WTC11 (cell line): ENCODE measurements around the gene IGFL4. TPM values are rescaled to one million over a fixed set of nuclear protein-coding genes. Genes with fewer than 3 reads are reported as not detected.

Experiments
- ATAC-seq: fragments of 200-7000 bp; cut with Tn5 transposase; 2 replicates; pipeline ENCODE4 v1.10.0; 2021; ENCODE audit warnings: mild to moderate bottlenecking, moderate library complexity
- CTCF ChIA-PET: fragments of 300-600 bp; sonication (Branson Sonifier 250); formaldehyde crosslinking; loops from one replicate; lab custom pipeline; 2021; ENCODE audit warnings: antibody characterized with exemption; lab: Charles Lee
- POLR2A ChIA-PET: fragments of 350-600 bp; sonication (Branson Sonifier 250); formaldehyde crosslinking; loops from one replicate; lab custom pipeline; 2021; ENCODE audit warnings: antibody characterized with exemption; lab: Charles Lee
- DNase-seq: peaks from one replicate; pipeline ENCODE4 v3.0.0; 2021; ENCODE audit warnings: low spot score
- H3K27ac Mint-ChIP-seq: 2 replicates; pipeline ENCODE4 v1.8.0; 2021; ENCODE audit warnings: mixed read lengths
- H3K27me3 Mint-ChIP-seq: 2 replicates; pipeline ENCODE4 v1.8.0; 2021; ENCODE audit warnings: low read depth, mild to moderate bottlenecking, moderate library complexity, mixed read lengths
- H3K36me3 Mint-ChIP-seq: 2 replicates; pipeline ENCODE4 v1.8.0; 2021; ENCODE audit warnings: mixed read lengths
- H3K4me1 Mint-ChIP-seq: 2 replicates; pipeline ENCODE4 v1.8.0; 2022; ENCODE audit warnings: mixed read lengths
- H3K4me3 Mint-ChIP-seq: 2 replicates; pipeline ENCODE4 v1.8.0; 2021; ENCODE audit warnings: mild to moderate bottlenecking, moderate library complexity, mixed read lengths
- H3K9me3 Mint-ChIP-seq: 2 replicates; pipeline ENCODE4 v1.8.0; 2021; ENCODE audit warnings: mixed read lengths
- ATF1 ChIP-seq: sonication (generic); formaldehyde crosslinking; IDR thresholded peaks from 2 replicates; pipeline ENCODE4 v1.8.1; 2023; ENCODE audit warnings: mild to moderate bottlenecking, moderate library complexity, missing genetic modification reagents
- CREM ChIP-seq: sonication (generic); formaldehyde crosslinking; IDR thresholded peaks from 2 replicates; pipeline ENCODE4 v1.8.1; 2022; ENCODE audit warnings: mild to moderate bottlenecking, missing genetic modification reagents, moderate library complexity
- FOXJ3 ChIP-seq: sonication (generic); formaldehyde crosslinking; IDR thresholded peaks from 2 replicates; pipeline ENCODE4 v1.9.0; 2021; ENCODE audit warnings: missing genetic modification reagents, mild to moderate bottlenecking, borderline replicate concordance
- HMGA2 ChIP-seq: fragments of 250-450 bp; sonication (Bioruptor Pico); IDR thresholded peaks from 2 replicates; pipeline ENCODE4 v1.4.0; 2021; ENCODE audit warnings: mild to moderate bottlenecking, moderate library complexity
- MXD4 ChIP-seq: fragments of 250-450 bp; sonication (Bioruptor Pico); IDR thresholded peaks from 2 replicates; pipeline ENCODE4 v1.8.0; 2021; ENCODE audit warnings: mild to moderate bottlenecking, moderate library complexity, borderline replicate concordance
- NR1H2 ChIP-seq: sonication (generic); formaldehyde crosslinking; IDR thresholded peaks from 2 replicates; pipeline ENCODE4 v1.9.0; 2021; ENCODE audit warnings: mild to moderate bottlenecking, moderate library complexity, missing genetic modification reagents
- RELA ChIP-seq: sonication (generic); formaldehyde crosslinking; IDR thresholded peaks from 2 replicates; pipeline ENCODE4 v1.8.1; 2022; ENCODE audit warnings: missing genetic modification reagents, mild to moderate bottlenecking, borderline replicate concordance
- RORB ChIP-seq: fragments of 250-450 bp; sonication (Bioruptor Pico); IDR thresholded peaks from 2 replicates; pipeline ENCODE4 v1.9.0; 2021; ENCODE audit warnings: mild to moderate bottlenecking
- SMAD4 ChIP-seq: sonication (generic); formaldehyde crosslinking; IDR thresholded peaks from 2 replicates; pipeline ENCODE4 v1.8.0; 2022; ENCODE audit warnings: mild to moderate bottlenecking, missing genetic modification reagents
- SOX15 ChIP-seq: fragments of 250-450 bp; sonication (Bioruptor Pico); IDR thresholded peaks from 2 replicates; pipeline ENCODE4 v1.9.0; 2021; ENCODE audit warnings: mild to moderate bottlenecking
- total RNA-seq: library from RNA; stranded (reverse); gene quantifications from 3 replicates; pipeline ENCODE4 v1.2.3, GENCODE V29; 2021
- TF ChIP-seq, protein P1 (sequence below): sonication (generic); formaldehyde crosslinking; IDR thresholded peaks from 2 replicates; pipeline ENCODE4 v1.8.0; 2022; ENCODE audit warnings: mild to moderate bottlenecking, missing genetic modification reagents
- TF ChIP-seq, protein P2 (sequence below): sonication (generic); formaldehyde crosslinking; IDR thresholded peaks from 2 replicates; pipeline ENCODE4 v1.8.1; 2023; ENCODE audit warnings: mild to moderate bottlenecking, missing genetic modification reagents
- TF ChIP-seq, protein P3 (sequence below): sonication (generic); formaldehyde crosslinking; IDR thresholded peaks from 2 replicates; pipeline ENCODE4 v1.8.1; 2022; ENCODE audit warnings: missing genetic modification reagents, borderline replicate concordance
- TF ChIP-seq, protein P4 (sequence below): sonication (generic); formaldehyde crosslinking; IDR thresholded peaks from 2 replicates; pipeline ENCODE4 v1.8.1; 2023; ENCODE audit warnings: mild to moderate bottlenecking, missing genetic modification reagents, moderate library complexity
- TF ChIP-seq, protein P5 (sequence below): sonication (generic); formaldehyde crosslinking; IDR thresholded peaks from 2 replicates; pipeline ENCODE4 v1.8.0; 2022; ENCODE audit warnings: missing genetic modification reagents
- TF ChIP-seq, protein P6 (sequence below): fragments of 250-450 bp; sonication (Bioruptor Pico); conservative IDR thresholded peaks from 2 replicates; pipeline ENCODE4 v1.9.0; 2021; ENCODE audit warnings: mild to moderate bottlenecking
- TF ChIP-seq, protein P7 (sequence below): sonication (generic); formaldehyde crosslinking; IDR thresholded peaks from 2 replicates; pipeline ENCODE4 v1.8.1; 2022; ENCODE audit warnings: mild to moderate bottlenecking, moderate library complexity, missing genetic modification reagents
- TF ChIP-seq, protein P8 (sequence below): sonication (generic); formaldehyde crosslinking; IDR thresholded peaks from 2 replicates; pipeline ENCODE4 v1.8.1; 2022; ENCODE audit warnings: low read depth, mild to moderate bottlenecking, moderate library complexity, missing genetic modification reagents, borderline replicate concordance
- TF ChIP-seq, protein P9 (sequence below): sonication (generic); formaldehyde crosslinking; IDR thresholded peaks from 2 replicates; pipeline ENCODE4 v1.8.1; 2023; ENCODE audit warnings: mild to moderate bottlenecking, moderate library complexity, missing genetic modification reagents

Gene IGFL4
- total RNA-seq, 1 experiment from 2014 or later, result 0.20 TPM

DNA sequence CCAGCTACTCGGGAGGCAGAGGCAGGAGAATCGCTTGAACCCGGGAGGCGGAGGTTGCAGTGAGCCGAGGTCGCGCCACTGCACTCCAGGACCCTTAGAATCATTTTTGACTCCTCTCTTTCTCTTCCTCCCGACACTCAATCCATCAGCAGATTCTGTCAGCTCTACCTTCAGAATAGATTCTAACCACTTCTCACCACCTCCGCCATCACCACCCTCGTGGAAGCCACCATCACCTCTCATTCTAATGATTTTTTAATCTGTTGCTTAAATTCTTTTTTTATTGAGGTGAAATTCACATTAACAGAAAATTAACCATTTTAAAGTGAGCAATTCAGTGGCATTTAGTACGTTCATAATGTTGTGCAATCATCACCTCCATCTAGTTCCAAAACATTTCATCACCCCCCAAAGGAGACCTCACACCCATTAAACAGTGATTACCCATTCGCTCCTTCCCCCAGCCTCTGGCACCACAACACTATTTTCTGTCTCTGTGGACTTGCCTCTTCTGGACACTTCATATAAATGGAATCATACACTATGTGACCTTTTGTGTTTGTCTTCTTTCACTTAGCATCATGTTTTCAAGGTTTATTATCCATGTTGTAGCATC is 50.6 kb downstream of the IGFL4 start:
- peaks cover 19% of the 10 kb centered on the region for H3K27me3 Mint-ChIP-seq
- no peaks in the 10 kb centered on the region for H3K9me3 Mint-ChIP-seq
- POLR2A ChIA-PET, result no interaction called here
- no peak for DNase-seq
- CTCF ChIA-PET, result interaction anchor here (0.8 kb wide), 1 partner anchor 19 kb away, joined by 3 read pairs; no protein-coding TSS in a partner anchor
- H3K27ac Mint-ChIP-seq, result no peak overlapping the region
- ATAC-seq, result no peak
- H3K4me3 Mint-ChIP-seq, result no peak overlapping the region
- H3K36me3 Mint-ChIP-seq, result no peaks in the 10 kb centered on the region
- no peaks in the 10 kb centered on the region for H3K4me1 Mint-ChIP-seq
- TF ChIP-seq RORB (CRISPR knock-in tag), result no peak
- TF ChIP-seq, protein P1, sequence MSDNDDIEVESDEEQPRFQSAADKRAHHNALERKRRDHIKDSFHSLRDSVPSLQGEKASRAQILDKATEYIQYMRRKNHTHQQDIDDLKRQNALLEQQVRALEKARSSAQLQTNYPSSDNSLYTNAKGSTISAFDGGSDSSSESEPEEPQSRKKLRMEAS (CRISPR knock-in tag), result no peak
- TF ChIP-seq, protein P2, sequence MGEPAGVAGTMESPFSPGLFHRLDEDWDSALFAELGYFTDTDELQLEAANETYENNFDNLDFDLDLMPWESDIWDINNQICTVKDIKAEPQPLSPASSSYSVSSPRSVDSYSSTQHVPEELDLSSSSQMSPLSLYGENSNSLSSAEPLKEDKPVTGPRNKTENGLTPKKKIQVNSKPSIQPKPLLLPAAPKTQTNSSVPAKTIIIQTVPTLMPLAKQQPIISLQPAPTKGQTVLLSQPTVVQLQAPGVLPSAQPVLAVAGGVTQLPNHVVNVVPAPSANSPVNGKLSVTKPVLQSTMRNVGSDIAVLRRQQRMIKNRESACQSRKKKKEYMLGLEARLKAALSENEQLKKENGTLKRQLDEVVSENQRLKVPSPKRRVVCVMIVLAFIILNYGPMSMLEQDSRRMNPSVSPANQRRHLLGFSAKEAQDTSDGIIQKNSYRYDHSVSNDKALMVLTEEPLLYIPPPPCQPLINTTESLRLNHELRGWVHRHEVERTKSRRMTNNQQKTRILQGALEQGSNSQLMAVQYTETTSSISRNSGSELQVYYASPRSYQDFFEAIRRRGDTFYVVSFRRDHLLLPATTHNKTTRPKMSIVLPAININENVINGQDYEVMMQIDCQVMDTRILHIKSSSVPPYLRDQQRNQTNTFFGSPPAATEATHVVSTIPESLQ (CRISPR knock-in tag), result no peak
- TF ChIP-seq, protein P3, sequence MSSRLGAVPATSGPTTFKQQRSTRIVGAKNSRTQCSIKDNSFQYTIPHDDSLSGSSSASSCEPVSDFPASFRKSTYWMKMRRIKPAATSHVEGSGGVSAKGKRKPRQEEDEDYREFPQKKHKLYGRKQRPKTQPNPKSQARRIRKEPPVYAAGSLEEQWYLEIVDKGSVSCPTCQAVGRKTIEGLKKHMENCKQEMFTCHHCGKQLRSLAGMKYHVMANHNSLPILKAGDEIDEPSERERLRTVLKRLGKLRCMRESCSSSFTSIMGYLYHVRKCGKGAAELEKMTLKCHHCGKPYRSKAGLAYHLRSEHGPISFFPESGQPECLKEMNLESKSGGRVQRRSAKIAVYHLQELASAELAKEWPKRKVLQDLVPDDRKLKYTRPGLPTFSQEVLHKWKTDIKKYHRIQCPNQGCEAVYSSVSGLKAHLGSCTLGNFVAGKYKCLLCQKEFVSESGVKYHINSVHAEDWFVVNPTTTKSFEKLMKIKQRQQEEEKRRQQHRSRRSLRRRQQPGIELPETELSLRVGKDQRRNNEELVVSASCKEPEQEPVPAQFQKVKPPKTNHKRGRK (CRISPR knock-in tag), result no peak
- no peak for TF ChIP-seq CREM (CRISPR knock-in tag)
- TF ChIP-seq HMGA2, result no peak
- no peak for TF ChIP-seq SOX15 (CRISPR knock-in tag)
- TF ChIP-seq NR1H2 (CRISPR knock-in tag), result no peak
- TF ChIP-seq, protein P4, sequence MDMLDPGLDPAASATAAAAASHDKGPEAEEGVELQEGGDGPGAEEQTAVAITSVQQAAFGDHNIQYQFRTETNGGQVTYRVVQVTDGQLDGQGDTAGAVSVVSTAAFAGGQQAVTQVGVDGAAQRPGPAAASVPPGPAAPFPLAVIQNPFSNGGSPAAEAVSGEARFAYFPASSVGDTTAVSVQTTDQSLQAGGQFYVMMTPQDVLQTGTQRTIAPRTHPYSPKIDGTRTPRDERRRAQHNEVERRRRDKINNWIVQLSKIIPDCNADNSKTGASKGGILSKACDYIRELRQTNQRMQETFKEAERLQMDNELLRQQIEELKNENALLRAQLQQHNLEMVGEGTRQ (CRISPR knock-in tag), result no peak
- TF ChIP-seq, protein P5, sequence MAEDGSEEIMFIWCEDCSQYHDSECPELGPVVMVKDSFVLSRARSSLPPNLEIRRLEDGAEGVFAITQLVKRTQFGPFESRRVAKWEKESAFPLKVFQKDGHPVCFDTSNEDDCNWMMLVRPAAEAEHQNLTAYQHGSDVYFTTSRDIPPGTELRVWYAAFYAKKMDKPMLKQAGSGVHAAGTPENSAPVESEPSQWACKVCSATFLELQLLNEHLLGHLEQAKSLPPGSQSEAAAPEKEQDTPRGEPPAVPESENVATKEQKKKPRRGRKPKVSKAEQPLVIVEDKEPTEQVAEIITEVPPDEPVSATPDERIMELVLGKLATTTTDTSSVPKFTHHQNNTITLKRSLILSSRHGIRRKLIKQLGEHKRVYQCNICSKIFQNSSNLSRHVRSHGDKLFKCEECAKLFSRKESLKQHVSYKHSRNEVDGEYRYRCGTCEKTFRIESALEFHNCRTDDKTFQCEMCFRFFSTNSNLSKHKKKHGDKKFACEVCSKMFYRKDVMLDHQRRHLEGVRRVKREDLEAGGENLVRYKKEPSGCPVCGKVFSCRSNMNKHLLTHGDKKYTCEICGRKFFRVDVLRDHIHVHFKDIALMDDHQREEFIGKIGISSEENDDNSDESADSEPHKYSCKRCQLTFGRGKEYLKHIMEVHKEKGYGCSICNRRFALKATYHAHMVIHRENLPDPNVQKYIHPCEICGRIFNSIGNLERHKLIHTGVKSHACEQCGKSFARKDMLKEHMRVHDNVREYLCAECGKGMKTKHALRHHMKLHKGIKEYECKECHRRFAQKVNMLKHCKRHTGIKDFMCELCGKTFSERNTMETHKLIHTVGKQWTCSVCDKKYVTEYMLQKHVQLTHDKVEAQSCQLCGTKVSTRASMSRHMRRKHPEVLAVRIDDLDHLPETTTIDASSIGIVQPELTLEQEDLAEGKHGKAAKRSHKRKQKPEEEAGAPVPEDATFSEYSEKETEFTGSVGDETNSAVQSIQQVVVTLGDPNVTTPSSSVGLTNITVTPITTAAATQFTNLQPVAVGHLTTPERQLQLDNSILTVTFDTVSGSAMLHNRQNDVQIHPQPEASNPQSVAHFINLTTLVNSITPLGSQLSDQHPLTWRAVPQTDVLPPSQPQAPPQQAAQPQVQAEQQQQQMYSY (CRISPR knock-in tag), result no peak
- no peak for TF ChIP-seq RELA (CRISPR knock-in tag)
- TF ChIP-seq, protein P6, sequence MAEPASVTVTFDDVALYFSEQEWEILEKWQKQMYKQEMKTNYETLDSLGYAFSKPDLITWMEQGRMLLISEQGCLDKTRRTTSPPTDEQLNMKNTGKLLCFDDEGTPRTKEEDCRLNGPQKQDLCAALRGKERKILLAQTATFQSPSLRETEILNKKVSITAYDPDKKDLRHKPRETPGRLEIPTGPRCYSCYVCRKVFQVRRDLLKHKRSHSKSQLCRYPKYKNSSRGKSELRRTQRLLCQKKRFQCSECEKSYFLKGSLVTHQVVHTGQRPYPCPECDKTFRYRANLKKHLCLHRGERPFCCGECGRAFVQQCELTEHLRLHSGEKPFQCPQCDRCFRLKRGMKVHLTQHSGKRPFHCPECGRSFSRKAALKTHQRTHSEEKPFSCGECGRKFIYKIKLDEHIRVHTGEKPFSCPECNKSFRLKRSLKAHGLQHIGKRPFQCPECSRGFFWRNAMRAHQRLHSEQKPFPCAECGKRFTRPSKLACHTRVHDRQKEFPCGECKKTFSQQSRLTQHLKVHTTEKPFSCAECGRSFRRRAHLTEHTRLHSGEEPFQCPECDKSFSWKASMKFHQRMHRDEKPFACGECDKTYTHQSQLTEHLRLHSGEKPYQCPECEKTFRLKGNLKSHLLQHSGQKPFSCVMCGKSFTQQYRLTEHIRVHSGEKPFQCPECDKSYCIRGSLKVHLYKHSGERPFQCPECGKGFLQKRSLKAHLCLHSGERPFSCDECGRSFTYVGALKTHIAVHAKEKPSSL (CRISPR knock-in tag), result no peak
- TF ChIP-seq, protein P7, sequence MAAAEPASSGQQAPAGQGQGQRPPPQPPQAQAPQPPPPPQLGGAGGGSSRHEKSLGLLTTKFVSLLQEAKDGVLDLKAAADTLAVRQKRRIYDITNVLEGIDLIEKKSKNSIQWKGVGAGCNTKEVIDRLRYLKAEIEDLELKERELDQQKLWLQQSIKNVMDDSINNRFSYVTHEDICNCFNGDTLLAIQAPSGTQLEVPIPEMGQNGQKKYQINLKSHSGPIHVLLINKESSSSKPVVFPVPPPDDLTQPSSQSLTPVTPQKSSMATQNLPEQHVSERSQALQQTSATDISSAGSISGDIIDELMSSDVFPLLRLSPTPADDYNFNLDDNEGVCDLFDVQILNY, result no peak
- TF ChIP-seq MXD4, result no peak
- no peak for TF ChIP-seq FOXJ3 (CRISPR knock-in tag)
- TF ChIP-seq SMAD4 (CRISPR knock-in tag), result no peak
- TF ChIP-seq, protein P8, sequence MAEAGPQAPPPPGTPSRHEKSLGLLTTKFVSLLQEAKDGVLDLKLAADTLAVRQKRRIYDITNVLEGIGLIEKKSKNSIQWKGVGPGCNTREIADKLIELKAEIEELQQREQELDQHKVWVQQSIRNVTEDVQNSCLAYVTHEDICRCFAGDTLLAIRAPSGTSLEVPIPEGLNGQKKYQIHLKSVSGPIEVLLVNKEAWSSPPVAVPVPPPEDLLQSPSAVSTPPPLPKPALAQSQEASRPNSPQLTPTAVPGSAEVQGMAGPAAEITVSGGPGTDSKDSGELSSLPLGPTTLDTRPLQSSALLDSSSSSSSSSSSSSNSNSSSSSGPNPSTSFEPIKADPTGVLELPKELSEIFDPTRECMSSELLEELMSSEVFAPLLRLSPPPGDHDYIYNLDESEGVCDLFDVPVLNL (CRISPR knock-in tag), result no peak
- no peak for TF ChIP-seq ATF1
- TF ChIP-seq, protein P9, sequence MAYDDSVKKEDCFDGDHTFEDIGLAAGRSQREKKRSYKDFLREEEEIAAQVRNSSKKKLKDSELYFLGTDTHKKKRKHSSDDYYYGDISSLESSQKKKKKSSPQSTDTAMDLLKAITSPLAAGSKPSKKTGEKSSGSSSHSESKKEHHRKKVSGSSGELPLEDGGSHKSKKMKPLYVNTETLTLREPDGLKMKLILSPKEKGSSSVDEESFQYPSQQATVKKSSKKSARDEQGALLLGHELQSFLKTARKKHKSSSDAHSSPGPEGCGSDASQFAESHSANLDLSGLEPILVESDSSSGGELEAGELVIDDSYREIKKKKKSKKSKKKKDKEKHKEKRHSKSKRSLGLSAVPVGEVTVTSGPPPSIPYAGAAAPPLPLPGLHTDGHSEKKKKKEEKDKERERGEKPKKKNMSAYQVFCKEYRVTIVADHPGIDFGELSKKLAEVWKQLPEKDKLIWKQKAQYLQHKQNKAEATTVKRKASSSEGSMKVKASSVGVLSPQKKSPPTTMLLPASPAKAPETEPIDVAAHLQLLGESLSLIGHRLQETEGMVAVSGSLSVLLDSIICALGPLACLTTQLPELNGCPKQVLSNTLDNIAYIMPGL (CRISPR knock-in tag), result no peak
